A549 (cell line): ENCODE data around the gene FNDC3A. TPM values are rescaled to one million over a fixed set of nuclear protein-coding genes. Genes with fewer than 3 reads are reported as not detected.
A peak's percentile ranks its signal among the peaks of the same experiment; 100 is the strongest.

Experiments used
- ATAC-seq, 2 experiments: fragments of 200-7000 bp in 1 of 2; fragments of >200 bp in 1 of 2; cut with Nextera tagmentation in 1 of 2; cut with Tn5 transposase in 1 of 2; 3 replicates each; pipeline versions ENCODE4 v1.8.0 to v1.9.1; 2018 to 2020; ENCODE audit warnings: mild to moderate bottlenecking in 1 of 2, moderate library complexity in 1 of 2
- CTCF ChIA-PET: fragments of 300-600 bp; sonication (Branson Sonifier 250); formaldehyde crosslinking; extraction: SDS; loops from one replicate; lab custom pipeline; 2021; ENCODE audit warnings: antibody characterized with exemption, inconsistent platforms; lab: Yijun Ruan, JAX
- POLR2A ChIA-PET: fragments of 350-600 bp; formaldehyde crosslinking; extraction: SDS; loops from one replicate; lab custom pipeline; 2021; ENCODE audit warnings: antibody characterized with exemption, inconsistent platforms; lab: Yijun Ruan, JAX
- DNase-seq, 2 experiments: peaks; one replicate each; pipeline versions ENCODE4 v3.0.0 to v3.0.0-alpha.2; 2011 to 2016; ENCODE audit warnings: low read depth in 1 of 2, low spot score in 1 of 2
- FAIRE-seq: peaks from 2 replicates; lab custom pipeline; 2011; peaks lifted over from hg19 to GRCh38; lab: Jason Lieb, UNC
- H3K27ac ChIP-seq, 2 experiments: fragments of >200 bp; sonication (Bioruptor Twin); formaldehyde crosslinking; 3 replicates each; pipeline ENCODE4 v1.5.1; 2016 to 2017
- H3K4me1 ChIP-seq: fragments of >200 bp; sonication (Bioruptor Twin); formaldehyde crosslinking; 3 replicates; pipeline ENCODE4 v1.6.1; 2016
- H3K4me2 ChIP-seq: fragments of >200 bp; sonication (Bioruptor Twin); formaldehyde crosslinking; 3 replicates; pipeline ENCODE4 v1.6.1; 2016
- H3K4me3 ChIP-seq: fragments of >200 bp; sonication (Bioruptor Twin); formaldehyde crosslinking; 3 replicates; pipeline ENCODE4 v1.5.1; 2016
- H3K9me3 ChIP-seq: fragments of >200 bp; sonication (Bioruptor Twin); formaldehyde crosslinking; 3 replicates; pipeline ENCODE4 v1.6.1; 2016
- BHLHE40 ChIP-seq: IDR thresholded peaks from 2 replicates; pipeline ENCODE4 v1.6.1; 2012; ENCODE audit warnings: low read depth, low read length, inconsistent platforms
- GATA3 ChIP-seq: IDR thresholded peaks from 2 replicates; pipeline ENCODE4 v1.6.1; 2012; ENCODE audit warnings: borderline replicate concordance
- HOXB5 ChIP-seq: fragments of 250-450 bp; sonication (Bioruptor Pico); IDR thresholded peaks from 2 replicates; pipeline ENCODE4 v1.5.0; 2020; ENCODE audit warnings: mild to moderate bottlenecking, moderate library complexity
- JUN ChIP-seq, 2 experiments: fragments of >200 bp; sonication (Bioruptor Twin); formaldehyde crosslinking; IDR thresholded peaks; 2 replicates in 1 of 2; 3 replicates in 1 of 2; pipeline ENCODE4 v1.6.1; 2016 to 2017
- KDM5A ChIP-seq: fragments of 200-600 bp; sonication (generic); IDR thresholded peaks from 2 replicates; pipeline ENCODE4 v1.6.1; 2016; ENCODE audit warnings: antibody characterized with exemption, mild to moderate bottlenecking
- MYC ChIP-seq: IDR thresholded peaks from 2 replicates; pipeline ENCODE4 v1.6.1; 2012; ENCODE audit warnings: mild to moderate bottlenecking, inconsistent platforms, low read length, improper control_type of control experiment, borderline replicate concordance
- NPAS2 ChIP-seq: fragments of 250-450 bp; sonication (Bioruptor Pico); IDR thresholded peaks from 2 replicates; pipeline ENCODE4 v1.8.0; 2022; ENCODE audit warnings: mild to moderate bottlenecking, moderate library complexity, borderline replicate concordance
- NR3C1 ChIP-seq: fragments of >200 bp; sonication (Bioruptor Twin); formaldehyde crosslinking; IDR thresholded peaks from 3 replicates; pipeline ENCODE4 v1.6.1; 2017
- PHF8 ChIP-seq: fragments of 200-600 bp; sonication (generic); IDR thresholded peaks from 2 replicates; pipeline ENCODE4 v1.6.1; 2016; ENCODE audit warnings: low read depth, mild to moderate bottlenecking, antibody characterized with exemption, moderate library complexity, borderline replicate concordance
- POLR2AphosphoS2 ChIP-seq: conservative IDR thresholded peaks from 2 replicates; pipeline ENCODE4 v1.6.1; 2012; ENCODE audit warnings: low read length, improper control_type of control experiment, inconsistent platforms
- RAD21 ChIP-seq, 2 experiments: fragments of >200 bp in 1 of 2; sonication (Bioruptor Twin) in 1 of 2; formaldehyde crosslinking in 1 of 2; IDR thresholded peaks in 1 of 2; conservative IDR thresholded peaks in 1 of 2; 2 replicates in 1 of 2; 3 replicates in 1 of 2; pipeline ENCODE4 v1.6.1; 2012 to 2018; ENCODE audit warnings: inconsistent platforms in 1 of 2
- RARB ChIP-seq: fragments of 250-450 bp; sonication (Bioruptor Pico); IDR thresholded peaks from 2 replicates; pipeline ENCODE4 v1.8.0; 2021; ENCODE audit warnings: mild to moderate bottlenecking, moderate library complexity
- ZNF302 ChIP-seq: fragments of 250-450 bp; sonication (Bioruptor Pico); IDR thresholded peaks from 2 replicates; pipeline ENCODE4 v1.9.0; 2021; ENCODE audit warnings: inconsistent platforms, mild to moderate bottlenecking, moderate library complexity
- WGBS: methylation state at CpG from one replicate; pipeline ENCODE4 v1.1.6; 2017; ENCODE audit errors: missing lambda C conversion rate; 5-methylcytosine and 5-hydroxymethylcytosine counted together
- polyA plus RNA-seq, 4 experiments: library from polyadenylated mRNA; depleted of rRNA in 3 of 4; stranded (reverse); fragments of >200 nt; fragmentation: RNase III in 1 of 4; extraction: RNeasy Plus Mini Kit Qiagen cat#74134 plus additional on column Dnase treatment in 1 of 4; gene quantifications; 2 replicates in 3 of 4; 3 replicates in 1 of 4; pipeline ENCODE4 v1.2.3, GENCODE V29; 2011 to 2017
- TF ChIP-seq, protein P1 (sequence below): IDR thresholded peaks from 2 replicates; pipeline ENCODE4 v1.6.1; 2012; ENCODE audit warnings: low read depth, borderline replicate concordance
- TF ChIP-seq, protein P2 (sequence below): IDR thresholded peaks from 2 replicates; pipeline ENCODE4 v1.6.1; 2012
- TF ChIP-seq, protein P3 (sequence below): fragments of 250-450 bp; sonication (Bioruptor Pico); IDR thresholded peaks from 2 replicates; pipeline ENCODE4 v1.5.0; 2020; ENCODE audit warnings: low read depth, mild to moderate bottlenecking, moderate library complexity
- TF ChIP-seq, protein P4 (sequence below): fragments of 250-450 bp; sonication (Bioruptor Pico); IDR thresholded peaks from 2 replicates; pipeline ENCODE4 v1.5.0; 2021; ENCODE audit warnings: mild to moderate bottlenecking, moderate library complexity, borderline replicate concordance
- TF ChIP-seq, protein P5 (sequence below): fragments of 150-350 bp; IDR thresholded peaks from 2 replicates; pipeline ENCODE4 v1.6.1; 2014; ENCODE audit warnings: low read depth, mild to moderate bottlenecking, low read length

FNDC3A gene
- polyA plus RNA-seq, 2 of the 4 experiments (the other 2 are of a cell fraction) = 16.0 to 32.6 TPM

DNA sequence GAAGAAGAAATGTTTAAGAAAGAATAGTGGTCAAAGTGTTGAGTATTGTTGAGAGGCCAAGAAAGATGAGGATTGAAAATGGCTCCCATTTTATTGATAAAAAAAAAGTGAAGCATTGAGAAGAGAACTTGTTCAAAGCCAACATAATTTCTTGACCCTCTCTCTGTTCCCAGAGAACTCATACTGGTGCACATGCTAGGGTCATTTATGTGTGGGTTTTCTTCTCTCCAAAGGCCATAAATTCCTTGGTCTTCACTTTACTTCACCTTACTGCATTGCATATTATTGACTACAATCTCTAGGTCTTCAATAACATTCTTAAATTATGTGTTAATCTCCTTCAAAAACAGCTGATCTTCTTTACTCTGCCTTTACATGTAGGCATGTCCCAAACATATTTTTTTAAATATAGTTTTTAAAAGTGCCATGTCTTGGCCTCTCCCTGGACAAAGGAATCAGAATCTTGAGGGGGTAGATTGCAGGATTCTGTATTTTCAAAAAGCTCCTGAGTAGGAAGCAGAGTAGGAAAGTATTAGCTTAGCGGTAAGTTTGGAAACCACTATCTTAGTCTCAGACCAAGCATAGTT lies 1.8 kb upstream of the FNDC3A start (continued):
- TF ChIP-seq KDM5A = no peak

DNA sequence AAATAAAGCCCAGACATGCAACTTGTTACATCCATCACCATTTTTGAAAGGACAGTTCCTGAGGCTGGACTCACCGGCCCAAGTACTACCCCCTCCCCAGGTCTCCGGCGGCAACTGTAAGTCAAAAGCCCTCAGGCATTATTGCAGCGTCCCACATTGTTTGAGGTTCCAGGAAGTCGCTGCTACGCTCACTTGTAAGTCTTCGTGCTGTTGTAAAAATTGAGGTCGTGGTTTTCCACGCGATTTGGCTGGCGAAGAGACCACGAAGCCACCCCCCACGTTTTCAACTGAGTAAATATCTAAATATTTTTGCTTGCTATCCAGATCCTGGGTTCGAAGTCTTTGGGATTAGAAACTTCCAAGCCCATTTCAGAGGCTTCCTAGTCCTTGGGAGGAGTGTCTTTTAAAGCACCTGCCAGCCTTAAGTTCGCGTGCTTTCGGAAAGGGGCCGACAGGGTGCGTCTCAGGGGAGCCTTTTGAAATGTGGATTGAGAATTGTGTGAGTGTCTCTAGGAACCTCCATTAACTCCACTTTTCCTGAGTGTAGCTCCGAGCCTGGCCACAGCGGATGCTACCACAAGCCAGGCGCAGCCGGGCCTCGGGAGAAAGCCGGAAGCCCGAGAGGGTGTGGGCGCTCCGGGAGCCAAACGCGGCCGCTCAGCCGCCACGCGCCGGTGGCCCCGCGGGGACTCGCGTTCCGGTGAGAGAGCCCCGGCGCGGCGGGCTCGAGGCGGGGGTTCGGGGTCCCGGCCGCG lies 434 bp upstream of the FNDC3A start:
- Histone ChIP-seq H3K27ac (peak overlapping the region; percentile 97 to 99), H3K4me1 (peaks cover 27% of the 10 kb centered on the region; the same call in 2 of the 3 replicates), H3K4me2 (peak overlapping the region; percentile 75), H3K9me3 (peaks cover 29% of the 10 kb centered on the region), H3K4me3 (peak overlapping the region; percentile 73)
- TF ChIP-seq NPAS2 (CRISPR knock-in tag) (no peak), NR3C1 (no peak), MYC (peak; percentile 44; the same call in 1 of the 2 replicates), RARB (no peak), JUN (IDR thresholded peaks at IDR 0.05) (no peak), HOXB5 (CRISPR knock-in tag) (0 out of 2 replicates have a peak, but pooled peaks have one; percentile 29), PHF8 (peak; percentile 26; the same call in 1 of the 2 replicates), RAD21 (conservative IDR thresholded peaks at IDR 0.05 in 1 of 2, IDR thresholded peaks at IDR 0.05 in 1 of 2) (peak in 1 of 2 experiments; percentile 18; a peak in 1 of 5 replicates)
- TF ChIP-seq, protein P1, sequence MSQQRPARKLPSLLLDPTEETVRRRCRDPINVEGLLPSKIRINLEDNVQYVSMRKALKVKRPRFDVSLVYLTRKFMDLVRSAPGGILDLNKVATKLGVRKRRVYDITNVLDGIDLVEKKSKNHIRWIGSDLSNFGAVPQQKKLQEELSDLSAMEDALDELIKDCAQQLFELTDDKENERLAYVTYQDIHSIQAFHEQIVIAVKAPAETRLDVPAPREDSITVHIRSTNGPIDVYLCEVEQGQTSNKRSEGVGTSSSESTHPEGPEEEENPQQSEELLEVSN = no peak
- TF ChIP-seq, protein P2, sequence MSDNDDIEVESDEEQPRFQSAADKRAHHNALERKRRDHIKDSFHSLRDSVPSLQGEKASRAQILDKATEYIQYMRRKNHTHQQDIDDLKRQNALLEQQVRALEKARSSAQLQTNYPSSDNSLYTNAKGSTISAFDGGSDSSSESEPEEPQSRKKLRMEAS = peak; percentile 22; the same call in 1 of the 2 replicates
- TF ChIP-seq, protein P3, sequence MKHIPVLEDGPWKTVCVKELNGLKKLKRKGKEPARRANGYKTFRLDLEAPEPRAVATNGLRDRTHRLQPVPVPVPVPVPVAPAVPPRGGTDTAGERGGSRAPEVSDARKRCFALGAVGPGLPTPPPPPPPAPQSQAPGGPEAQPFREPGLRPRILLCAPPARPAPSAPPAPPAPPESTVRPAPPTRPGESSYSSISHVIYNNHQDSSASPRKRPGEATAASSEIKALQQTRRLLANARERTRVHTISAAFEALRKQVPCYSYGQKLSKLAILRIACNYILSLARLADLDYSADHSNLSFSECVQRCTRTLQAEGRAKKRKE (CRISPR knock-in tag) = no peak
- TF ChIP-seq, protein P4, sequence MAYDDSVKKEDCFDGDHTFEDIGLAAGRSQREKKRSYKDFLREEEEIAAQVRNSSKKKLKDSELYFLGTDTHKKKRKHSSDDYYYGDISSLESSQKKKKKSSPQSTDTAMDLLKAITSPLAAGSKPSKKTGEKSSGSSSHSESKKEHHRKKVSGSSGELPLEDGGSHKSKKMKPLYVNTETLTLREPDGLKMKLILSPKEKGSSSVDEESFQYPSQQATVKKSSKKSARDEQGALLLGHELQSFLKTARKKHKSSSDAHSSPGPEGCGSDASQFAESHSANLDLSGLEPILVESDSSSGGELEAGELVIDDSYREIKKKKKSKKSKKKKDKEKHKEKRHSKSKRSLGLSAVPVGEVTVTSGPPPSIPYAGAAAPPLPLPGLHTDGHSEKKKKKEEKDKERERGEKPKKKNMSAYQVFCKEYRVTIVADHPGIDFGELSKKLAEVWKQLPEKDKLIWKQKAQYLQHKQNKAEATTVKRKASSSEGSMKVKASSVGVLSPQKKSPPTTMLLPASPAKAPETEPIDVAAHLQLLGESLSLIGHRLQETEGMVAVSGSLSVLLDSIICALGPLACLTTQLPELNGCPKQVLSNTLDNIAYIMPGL = no peak
- no peak for FAIRE-seq
- peak; percentile 28 to 71 for ATAC-seq
- CTCF ChIA-PET = no interaction called here
- peak; percentile 24 to 68 for DNase-seq
- 48% methylated on average over 19 of the region's 50 CpGs for WGBS
- POLR2A ChIA-PET = interaction anchor here (1.1 to 2.6 kb wide), 6 partner anchors 47 to 453 kb away, joined by 3 to 18 read pairs (median 12); no protein-coding TSS in a partner anchor

DNA sequence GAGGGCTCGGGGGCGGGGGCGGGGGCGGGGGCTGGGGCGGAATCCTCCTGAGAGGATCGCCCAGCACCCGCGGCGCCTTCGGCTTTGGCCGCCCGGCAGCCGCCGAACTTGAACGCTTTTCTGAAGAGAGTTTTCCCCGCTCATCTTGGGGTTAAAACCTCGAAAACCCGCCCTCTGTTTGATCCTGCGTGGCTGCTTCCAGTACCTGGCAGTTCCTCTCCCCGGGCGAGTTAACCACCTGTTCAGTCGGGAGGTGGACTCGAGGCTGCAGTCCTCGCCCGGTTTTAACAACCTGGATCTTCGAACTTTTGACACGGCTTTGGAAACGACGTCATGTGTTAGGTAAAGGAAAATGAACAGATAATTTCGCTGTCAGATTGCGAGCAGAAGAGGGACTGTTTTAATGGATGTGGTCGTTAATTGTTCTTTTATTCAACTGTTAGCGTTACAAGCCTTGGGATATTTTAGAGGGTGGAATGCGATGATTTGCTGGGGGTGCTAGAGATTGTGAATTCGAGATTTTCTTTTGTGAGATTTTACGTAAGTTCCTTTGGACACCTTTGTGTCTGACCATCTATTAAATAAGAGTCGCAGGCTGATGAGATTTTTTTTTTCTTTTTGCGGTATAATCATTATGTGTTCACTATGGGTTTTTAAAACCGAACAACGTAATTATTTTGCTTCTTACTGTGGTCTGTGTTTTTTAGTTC lies 1.0 kb downstream of the FNDC3A start:
- peak; percentile 42 to 45; a peak in 5 of 6 replicates for ATAC-seq
- peak overlapping the region; percentile 73 for H3K4me3 ChIP-seq
- under 1% methylated on average over 25 of the region's 40 CpGs for WGBS
- FAIRE-seq = no peak
- TF ChIP-seq, protein P5, sequence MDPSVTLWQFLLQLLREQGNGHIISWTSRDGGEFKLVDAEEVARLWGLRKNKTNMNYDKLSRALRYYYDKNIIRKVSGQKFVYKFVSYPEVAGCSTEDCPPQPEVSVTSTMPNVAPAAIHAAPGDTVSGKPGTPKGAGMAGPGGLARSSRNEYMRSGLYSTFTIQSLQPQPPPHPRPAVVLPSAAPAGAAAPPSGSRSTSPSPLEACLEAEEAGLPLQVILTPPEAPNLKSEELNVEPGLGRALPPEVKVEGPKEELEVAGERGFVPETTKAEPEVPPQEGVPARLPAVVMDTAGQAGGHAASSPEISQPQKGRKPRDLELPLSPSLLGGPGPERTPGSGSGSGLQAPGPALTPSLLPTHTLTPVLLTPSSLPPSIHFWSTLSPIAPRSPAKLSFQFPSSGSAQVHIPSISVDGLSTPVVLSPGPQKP = no peak
- TF ChIP-seq RAD21 (conservative IDR thresholded peaks at IDR 0.05 in 1 of 2, IDR thresholded peaks at IDR 0.05 in 1 of 2) = 0 out of 5 replicates have a peak, but pooled peaks of 1 of the 2 experiments have one; percentile 19
- TF ChIP-seq GATA3 = no peak
- no peak for TF ChIP-seq BHLHE40
- no peak for TF ChIP-seq POLR2AphosphoS2
- TF ChIP-seq ZNF302 (CRISPR knock-in tag) = no peak
- DNase-seq = peak in 1 of 2 experiments; percentile 38
- H3K9me3 ChIP-seq = peaks cover 25% of the 10 kb centered on the region
- POLR2A ChIA-PET = interaction anchor here (1.1 to 2.6 kb wide), 8 partner anchors 44 to 381 kb away, joined by 3 to 18 read pairs (median 7); partner anchors contain the start of gene MLNR
- H3K4me2 ChIP-seq = peak overlapping the region; percentile 78
- H3K4me1 ChIP-seq = peaks cover 30% of the 10 kb centered on the region; the same call in 2 of the 3 replicates
- CTCF ChIA-PET = interaction anchor here (0.6 kb wide), 1 partner anchor 127 kb away, joined by 3 read pairs; no protein-coding TSS in a partner anchor
- H3K27ac ChIP-seq = peak overlapping the region; percentile 97 to 99
